GM23338 (cell line): Measurements from ENCODE around the gene ANGPTL3. TPM values are rescaled to one million over a fixed set of nuclear protein-coding genes. Genes with fewer than 3 reads are reported as not detected.

Source experiments
- ATAC-seq: fragments of 200-7000 bp; cut with Tn5 transposase; 3 replicates; pipeline ENCODE4 v1.9.1; 2020
- DNase-seq: peaks from one replicate; pipeline ENCODE4 v3.0.0-alpha.2; 2015; ENCODE audit warnings: low spot score
- H2AFZ ChIP-seq: fragments of 200-600 bp; sonication (generic); 2 replicates; pipeline ENCODE4 v1.8.0; 2016; ENCODE audit warnings: antibody characterized with exemption, mild to moderate bottlenecking, moderate library complexity
- H3F3A ChIP-seq: fragments of 200-600 bp; sonication (generic); replicated peaks from 2 replicates; pipeline ENCODE4 v1.8.0; 2017; ENCODE audit warnings: antibody characterized with exemption, mixed run types, low read depth
- H3K27ac ChIP-seq: fragments of 200-600 bp; sonication (generic); 2 replicates; pipeline ENCODE4 v1.6.1; 2016; ENCODE audit warnings: low read depth
- H3K27me3 ChIP-seq: fragments of 200-600 bp; sonication (generic); 2 replicates; pipeline ENCODE4 v1.8.0; 2016; ENCODE audit warnings: mild to moderate bottlenecking, mixed run types, moderate library complexity; ENCODE audit not compliant: insufficient read depth
- H3K36me3 ChIP-seq: fragments of 200-600 bp; sonication (generic); 2 replicates; pipeline ENCODE4 v1.8.0; 2016; ENCODE audit warnings: mild to moderate bottlenecking; ENCODE audit not compliant: insufficient read depth
- H3K4me1 ChIP-seq: fragments of 200-600 bp; sonication (generic); 2 replicates; pipeline ENCODE4 v1.8.0; 2016; ENCODE audit warnings: mild to moderate bottlenecking, moderate library complexity; ENCODE audit not compliant: insufficient read depth
- H3K4me2 ChIP-seq: fragments of 200-600 bp; sonication (generic); 2 replicates; pipeline ENCODE4 v1.7.1; 2017; ENCODE audit warnings: mixed run types
- H3K4me3 ChIP-seq: fragments of 200-600 bp; sonication (generic); 2 replicates; pipeline ENCODE4 v1.6.1; 2016; ENCODE audit warnings: mixed run types
- H3K79me2 ChIP-seq: fragments of 200-600 bp; sonication (generic); replicated peaks from 2 replicates; pipeline ENCODE4 v1.8.0; 2017; ENCODE audit warnings: mild to moderate bottlenecking; ENCODE audit not compliant: insufficient read depth
- H3K9me2 ChIP-seq: fragments of 200-600 bp; sonication (generic); 2 replicates; pipeline ENCODE4 v1.8.0; 2017; ENCODE audit not compliant: insufficient read depth
- H4K20me1 ChIP-seq: fragments of 200-600 bp; sonication (generic); replicated peaks from 2 replicates; pipeline ENCODE4 v1.8.0; 2017; ENCODE audit warnings: mild to moderate bottlenecking; ENCODE audit not compliant: insufficient read depth
- H3K27ac Mint-ChIP-seq: 2 replicates; pipeline ENCODE4 v1.8.0; 2020; ENCODE audit warnings: inconsistent platforms, mild to moderate bottlenecking, moderate library complexity, mixed read lengths
- H3K27me3 Mint-ChIP-seq: 3 replicates; pipeline ENCODE4 v1.8.0; 2022; ENCODE audit warnings: low read depth, mild to moderate bottlenecking, moderate library complexity, mixed read lengths, inconsistent platforms; ENCODE audit not compliant: insufficient read depth, poor library complexity
- H3K36me3 Mint-ChIP-seq: 3 replicates; pipeline ENCODE4 v1.8.0; 2021; ENCODE audit warnings: low read depth, mild to moderate bottlenecking, inconsistent platforms, moderate library complexity, mixed read lengths
- H3K4me1 Mint-ChIP-seq: 3 replicates; pipeline ENCODE4 v1.8.0; 2020; ENCODE audit warnings: mild to moderate bottlenecking, inconsistent platforms, mixed read lengths
- H3K4me3 Mint-ChIP-seq: 3 replicates; pipeline ENCODE4 v1.8.0; 2021; ENCODE audit warnings: moderate library complexity, mild to moderate bottlenecking, inconsistent platforms, mixed read lengths
- H3K9me3 Mint-ChIP-seq: 3 replicates; pipeline ENCODE4 v1.8.0; 2020; ENCODE audit warnings: moderate library complexity, mild to moderate bottlenecking, inconsistent platforms, mixed read lengths
- CREB1 ChIP-seq: fragments of 250-450 bp; sonication (Bioruptor Pico); IDR thresholded peaks from 2 replicates; pipeline ENCODE4 v1.5.0; 2020; ENCODE audit warnings: low read depth, mild to moderate bottlenecking, moderate library complexity
- ETS1 ChIP-seq: IDR thresholded peaks from 2 replicates; pipeline ENCODE4 v1.6.1; 2016; ENCODE audit warnings: antibody characterized with exemption
- EZH2phosphoT487 ChIP-seq: fragments of 200-600 bp; sonication (generic); IDR thresholded peaks from one replicate; pipeline ENCODE4 v1.8.1; 2018; ENCODE audit warnings: antibody characterized with exemption; ENCODE audit not compliant: unreplicated experiment
- JUNB ChIP-seq: IDR thresholded peaks from one replicate; pipeline ENCODE4 v1.6.1; 2016; ENCODE audit warnings: antibody characterized with exemption; ENCODE audit not compliant: unreplicated experiment
- STAT1 ChIP-seq: IDR thresholded peaks from one replicate; pipeline ENCODE4 v1.6.1; 2016; ENCODE audit warnings: antibody characterized with exemption; ENCODE audit not compliant: unreplicated experiment
- ZNF331 ChIP-seq: fragments of 250-450 bp; sonication (Bioruptor Pico); IDR thresholded peaks from 2 replicates; pipeline ENCODE4 v1.5.0; 2020; ENCODE audit warnings: low read depth, mild to moderate bottlenecking, moderate library complexity
- polyA plus RNA-seq: library from polyadenylated mRNA; unstranded; fragments of >200 nt; fragmentation: Nextera tagmentation; extraction: Ambion mirVana; gene quantifications from 2 replicates; pipeline ENCODE4 v1.2.1, GENCODE V29; 2016
- total RNA-seq: library from RNA; depleted of rRNA; stranded (reverse); fragments of >200 nt; shearing (Covaris generic); gene quantifications from 2 replicates; pipeline ENCODE4 v1.2.3, GENCODE V29; 2014
- TF ChIP-seq, protein P1 (sequence below): fragments of 250-450 bp; sonication (Bioruptor Pico); IDR thresholded peaks from 2 replicates; pipeline ENCODE4 v1.5.0; 2020; ENCODE audit warnings: mild to moderate bottlenecking, moderate library complexity

ANGPTL3 gene
- total and polyA plus RNA-seq, 2 experiments from 2014 or later = 0.16 TPM; not detected in 1

GRCh38 chr1:62593825-62594394 lies 3.4 kb upstream of the ANGPTL3 start (continued):
- TF ChIP-seq, protein P1, sequence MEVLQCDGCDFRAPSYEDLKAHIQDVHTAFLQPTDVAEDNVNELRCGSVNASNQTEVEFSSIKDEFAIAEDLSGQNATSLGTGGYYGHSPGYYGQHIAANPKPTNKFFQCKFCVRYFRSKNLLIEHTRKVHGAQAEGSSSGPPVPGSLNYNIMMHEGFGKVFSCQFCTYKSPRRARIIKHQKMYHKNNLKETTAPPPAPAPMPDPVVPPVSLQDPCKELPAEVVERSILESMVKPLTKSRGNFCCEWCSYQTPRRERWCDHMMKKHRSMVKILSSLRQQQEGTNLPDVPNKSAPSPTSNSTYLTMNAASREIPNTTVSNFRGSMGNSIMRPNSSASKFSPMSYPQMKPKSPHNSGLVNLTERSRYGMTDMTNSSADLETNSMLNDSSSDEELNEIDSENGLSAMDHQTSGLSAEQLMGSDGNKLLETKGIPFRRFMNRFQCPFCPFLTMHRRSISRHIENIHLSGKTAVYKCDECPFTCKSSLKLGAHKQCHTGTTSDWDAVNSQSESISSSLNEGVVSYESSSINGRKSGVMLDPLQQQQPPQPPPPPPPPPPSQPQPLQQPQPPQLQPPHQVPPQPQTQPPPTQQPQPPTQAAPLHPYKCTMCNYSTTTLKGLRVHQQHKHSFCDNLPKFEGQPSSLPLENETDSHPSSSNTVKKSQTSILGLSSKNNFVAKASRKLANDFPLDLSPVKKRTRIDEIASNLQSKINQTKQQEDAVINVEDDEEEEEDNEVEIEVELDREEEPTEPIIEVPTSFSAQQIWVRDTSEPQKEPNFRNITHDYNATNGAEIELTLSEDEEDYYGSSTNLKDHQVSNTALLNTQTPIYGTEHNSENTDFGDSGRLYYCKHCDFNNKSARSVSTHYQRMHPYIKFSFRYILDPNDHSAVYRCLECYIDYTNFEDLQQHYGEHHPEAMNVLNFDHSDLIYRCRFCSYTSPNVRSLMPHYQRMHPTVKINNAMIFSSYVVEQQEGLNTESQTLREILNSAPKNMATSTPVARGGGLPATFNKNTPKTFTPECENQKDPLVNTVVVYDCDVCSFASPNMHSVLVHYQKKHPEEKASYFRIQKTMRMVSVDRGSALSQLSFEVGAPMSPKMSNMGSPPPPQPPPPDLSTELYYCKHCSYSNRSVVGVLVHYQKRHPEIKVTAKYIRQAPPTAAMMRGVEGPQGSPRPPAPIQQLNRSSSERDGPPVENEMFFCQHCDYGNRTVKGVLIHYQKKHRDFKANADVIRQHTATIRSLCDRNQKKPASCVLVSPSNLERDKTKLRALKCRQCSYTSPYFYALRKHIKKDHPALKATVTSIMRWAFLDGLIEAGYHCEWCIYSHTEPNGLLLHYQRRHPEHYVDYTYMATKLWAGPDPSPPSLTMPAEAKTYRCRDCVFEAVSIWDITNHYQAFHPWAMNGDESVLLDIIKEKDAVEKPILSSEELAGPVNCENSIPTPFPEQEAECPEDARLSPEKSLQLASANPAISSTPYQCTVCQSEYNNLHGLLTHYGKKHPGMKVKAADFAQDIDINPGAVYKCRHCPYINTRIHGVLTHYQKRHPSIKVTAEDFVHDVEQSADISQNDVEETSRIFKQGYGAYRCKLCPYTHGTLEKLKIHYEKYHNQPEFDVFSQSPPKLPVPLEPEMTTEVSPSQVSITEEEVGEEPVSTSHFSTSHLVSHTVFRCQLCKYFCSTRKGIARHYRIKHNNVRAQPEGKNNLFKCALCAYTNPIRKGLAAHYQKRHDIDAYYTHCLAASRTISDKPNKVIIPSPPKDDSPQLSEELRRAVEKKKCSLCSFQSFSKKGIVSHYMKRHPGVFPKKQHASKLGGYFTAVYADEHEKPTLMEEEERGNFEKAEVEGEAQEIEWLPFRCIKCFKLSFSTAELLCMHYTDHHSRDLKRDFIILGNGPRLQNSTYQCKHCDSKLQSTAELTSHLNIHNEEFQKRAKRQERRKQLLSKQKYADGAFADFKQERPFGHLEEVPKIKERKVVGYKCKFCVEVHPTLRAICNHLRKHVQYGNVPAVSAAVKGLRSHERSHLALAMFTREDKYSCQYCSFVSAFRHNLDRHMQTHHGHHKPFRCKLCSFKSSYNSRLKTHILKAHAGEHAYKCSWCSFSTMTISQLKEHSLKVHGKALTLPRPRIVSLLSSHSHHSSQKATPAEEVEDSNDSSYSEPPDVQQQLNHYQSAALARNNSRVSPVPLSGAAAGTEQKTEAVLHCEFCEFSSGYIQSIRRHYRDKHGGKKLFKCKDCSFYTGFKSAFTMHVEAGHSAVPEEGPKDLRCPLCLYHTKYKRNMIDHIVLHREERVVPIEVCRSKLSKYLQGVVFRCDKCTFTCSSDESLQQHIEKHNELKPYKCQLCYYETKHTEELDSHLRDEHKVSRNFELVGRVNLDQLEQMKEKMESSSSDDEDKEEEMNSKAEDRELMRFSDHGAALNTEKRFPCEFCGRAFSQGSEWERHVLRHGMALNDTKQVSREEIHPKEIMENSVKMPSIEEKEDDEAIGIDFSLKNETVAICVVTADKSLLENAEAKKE (CRISPR knock-in tag) = no peak

DNA sequence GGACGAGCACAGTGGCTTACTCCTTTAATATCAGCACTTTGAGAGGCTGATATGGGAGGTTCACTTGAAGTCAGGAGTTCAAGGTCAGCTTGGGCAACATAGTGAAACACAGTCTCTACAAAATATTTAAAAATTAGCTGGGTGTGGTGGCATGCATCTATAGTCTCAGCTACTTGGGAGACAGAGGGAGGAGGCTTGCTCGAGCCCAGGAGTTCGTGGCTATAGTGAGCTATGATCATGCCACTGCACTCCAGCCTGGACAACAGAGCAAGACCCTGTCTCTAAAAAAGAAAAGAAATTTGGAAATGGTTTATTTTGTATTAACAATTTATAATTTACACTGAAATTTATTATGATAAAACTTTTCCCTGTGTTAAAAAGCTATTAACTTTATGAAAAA lies 1.7 kb upstream of the ANGPTL3 start:
- H3K36me3 Mint-ChIP-seq = no peaks in the 10 kb centered on the region
- no peak overlapping the region for H2AFZ ChIP-seq
- no peak overlapping the region for H3K4me2 ChIP-seq
- no peaks in the 10 kb centered on the region for H3F3A ChIP-seq
- H3K36me3 ChIP-seq = no peaks in the 10 kb centered on the region
- H3K79me2 ChIP-seq = no peaks in the 10 kb centered on the region
- no peaks in the 10 kb centered on the region for H3K27me3 Mint-ChIP-seq
- no peak overlapping the region for H3K4me3 ChIP-seq
- ATAC-seq (no peak), DNase-seq (no peak)
- peaks cover 6% of the 10 kb centered on the region; the same call in 1 of the 2 replicates for H3K4me1 ChIP-seq
- H3K27ac ChIP-seq = no peak overlapping the region
- peaks cover 2% of the 10 kb centered on the region; the same call in 1 of the 3 replicates for H3K4me1 Mint-ChIP-seq
- no peaks in the 10 kb centered on the region for H3K9me2 ChIP-seq
- no peaks in the 10 kb centered on the region for H3K9me3 Mint-ChIP-seq
- no peak overlapping the region for H3K4me3 Mint-ChIP-seq
- TF ChIP-seq ZNF331 (CRISPR knock-in tag) (no peak), ETS1 (no peak), STAT1 (no peak), EZH2phosphoT487 (no peak), CREB1 (CRISPR knock-in tag) (no peak), JUNB (no peak)
- TF ChIP-seq, protein P1 (CRISPR knock-in tag) = no peak
- no peak overlapping the region for H3K27ac Mint-ChIP-seq
- H3K27me3 ChIP-seq = no peaks in the 10 kb centered on the region
- H4K20me1 ChIP-seq = no peaks in the 10 kb centered on the region
